Suprapubic skin (tissue), 4 donors: Measurements from ENCODE around the gene C19orf12. TPM values are rescaled to one million over a fixed set of nuclear protein-coding genes. Genes with fewer than 3 reads are reported as not detected.

Experiments
- DNase-seq, 2 donors: peaks; one replicate each; pipeline ENCODE4 v3.0.0-alpha.2; 2019; ENCODE audit warnings: low spot score in 2 of 2
- H3K27ac ChIP-seq: fragments of 200-600 bp; sonication (generic); one replicate; pipeline ENCODE4 v1.5.1; 2019
- H3K27me3 ChIP-seq: fragments of 200-600 bp; sonication (generic); one replicate; pipeline ENCODE4 v1.5.1; 2019
- H3K36me3 ChIP-seq: fragments of 200-600 bp; sonication (generic); one replicate; pipeline ENCODE4 v1.5.1; 2019
- H3K4me1 ChIP-seq: fragments of 200-600 bp; sonication (generic); one replicate; pipeline ENCODE4 v1.5.1; 2019
- H3K4me3 ChIP-seq: fragments of 200-600 bp; sonication (generic); one replicate; pipeline ENCODE4 v1.5.1; 2019; ENCODE audit warnings: mild to moderate bottlenecking
- H3K9me3 ChIP-seq: fragments of 200-600 bp; sonication (generic); one replicate; pipeline ENCODE4 v1.5.1; 2019
- CTCF ChIP-seq, 2 donors: fragments of 200-600 bp in 1 of 2; fragments of 450-650 bp in 1 of 2; sonication (generic) in 1 of 2; IDR thresholded peaks; one replicate each; pipeline ENCODE4 v1.5.1; 2016 to 2019; ENCODE audit warnings: antibody characterized with exemption in 2 of 2, mild to moderate bottlenecking in 1 of 2, moderate library complexity in 1 of 2
- EP300 ChIP-seq: sonication (generic); formaldehyde crosslinking; IDR thresholded peaks from one replicate; pipeline ENCODE4 v1.6.1; 2017; ENCODE audit warnings: antibody characterized with exemption
- POLR2A ChIP-seq, 2 donors: fragments of 450-650 bp; IDR thresholded peaks; one replicate each; pipeline ENCODE4 v1.6.1; 2017; ENCODE audit warnings: antibody characterized with exemption in 2 of 2, mild to moderate bottlenecking in 2 of 2, moderate library complexity in 2 of 2
- POLR2AphosphoS5 ChIP-seq, 3 donors: sonication (generic); formaldehyde crosslinking; IDR thresholded peaks; one replicate each; pipeline ENCODE4 v1.6.1; 2017; ENCODE audit warnings: antibody characterized with exemption in 3 of 3
- WGBS: methylation state at CpG from one replicate; pipeline ENCODE4 v1.1.5; 2018; 5-methylcytosine and 5-hydroxymethylcytosine counted together
- total RNA-seq, 4 donors: library from RNA; depleted of rRNA; stranded (reverse); fragments of >200 nt; gene quantifications; one replicate each; pipeline ENCODE4 v1.1.0, GENCODE V29; 2016

C19orf12 gene
- total RNA-seq, 4 donors from 2014 or later = 19.6 to 35.8 (median 27.3) TPM

- peak in 1 of 2 donors; percentile 39 for DNase-seq
- peaks cover 3% of the 10 kb centered on the region for H3K4me1 ChIP-seq
- no peak overlapping the region for H3K27ac ChIP-seq
- no peak overlapping the region for H3K4me3 ChIP-seq
- no peaks in the 10 kb centered on the region for H3K36me3 ChIP-seq
- 70% methylated on average over 3 of the region's 4 CpGs for WGBS
- TF ChIP-seq POLR2A (IDR thresholded peaks at IDR 0.05) (no peak), EP300 (no peak), CTCF (IDR thresholded peaks at IDR 0.05) (no peak), POLR2AphosphoS5 (IDR thresholded peaks at IDR 0.05) (no peak)
- no peaks in the 10 kb centered on the region for H3K27me3 ChIP-seq
- H3K9me3 ChIP-seq = no peaks in the 10 kb centered on the region
Observed at GRCh38 chr19:29655648-29656335, 59.3 kb downstream of the C19orf12 start.

GRCh38 chr19:29653398-29653797, 61.7 kb downstream of the C19orf12 start:
- no peak overlapping the region for H3K27ac ChIP-seq
- no peaks in the 10 kb centered on the region for H3K27me3 ChIP-seq
- H3K9me3 ChIP-seq = no peaks in the 10 kb centered on the region
- TF ChIP-seq CTCF (IDR thresholded peaks at IDR 0.05) (no peak), POLR2A (IDR thresholded peaks at IDR 0.05) (no peak), EP300 (no peak), POLR2AphosphoS5 (IDR thresholded peaks at IDR 0.05) (no peak)
- DNase-seq = no peak
- no peak overlapping the region for H3K4me3 ChIP-seq
- no peaks in the 10 kb centered on the region for H3K36me3 ChIP-seq
- 94% methylated on average over 5 of the region's 5 CpGs for WGBS
- no peaks in the 10 kb centered on the region for H3K4me1 ChIP-seq

GRCh38 chr19:29651622-29652394, 63.3 kb downstream of the C19orf12 start:
- TF ChIP-seq POLR2A (IDR thresholded peaks at IDR 0.05) (no peak), CTCF (IDR thresholded peaks at IDR 0.05) (no peak), EP300 (no peak), POLR2AphosphoS5 (IDR thresholded peaks at IDR 0.05) (no peak)
- Histone ChIP-seq H3K27ac (no peak overlapping the region), H3K9me3 (no peaks in the 10 kb centered on the region), H3K4me1 (no peaks in the 10 kb centered on the region), H3K4me3 (no peak overlapping the region), H3K36me3 (no peaks in the 10 kb centered on the region), H3K27me3 (no peaks in the 10 kb centered on the region)
- WGBS = 91% methylated on average over 7 of the region's 7 CpGs
- DNase-seq = no peak

GRCh38 chr19:29650772-29651387, 64.2 kb downstream of the C19orf12 start:
- Histone ChIP-seq H3K4me3 (no peak overlapping the region), H3K4me1 (peaks cover 6% of the 10 kb centered on the region), H3K36me3 (no peaks in the 10 kb centered on the region), H3K9me3 (no peaks in the 10 kb centered on the region), H3K27ac (no peak overlapping the region), H3K27me3 (no peaks in the 10 kb centered on the region)
- TF ChIP-seq POLR2A (IDR thresholded peaks at IDR 0.05) (no peak), EP300 (no peak), POLR2AphosphoS5 (IDR thresholded peaks at IDR 0.05) (no peak), CTCF (IDR thresholded peaks at IDR 0.05) (no peak)
- DNase-seq = no peak
- WGBS = 56% methylated on average over 7 of the region's 7 CpGs

Other genes with a start within 250 kb of the C19orf12 start
- gene VSTM2B, start 189.3 kb downstream of the C19orf12 start, total RNA-seq = not detected
- gene POP4, start 109.0 kb downstream of the C19orf12 start, total RNA-seq = 10 to 100 TPM; 35.4 to 76.8 (median 62.6) TPM
- 10 to 100 TPM in 2 of 4 donors, 1 to 10 TPM in 2; 4.5 to 18.8 (median 9.7) TPM for gene PLEKHF1, start 49.8 kb downstream of the C19orf12 start, total RNA-seq
- 10 to 100 TPM in 1 of 4 donors, 1 to 10 TPM in 3; 2.5 to 11.0 (median 6.0) TPM for gene CCNE1, start 96.7 kb upstream of the C19orf12 start, total RNA-seq
- 10 to 100 TPM; 43.8 to 71.2 (median 58.8) TPM for gene URI1, start 227.0 kb upstream of the C19orf12 start, total RNA-seq